Epithelial cell of proximal tubule (primary cell): ENCODE data around the gene COL7A1. TPM values are rescaled to one million over a fixed set of nuclear protein-coding genes. Genes with fewer than 3 reads are reported as not detected.

Source experiments
- DNase-seq: peaks from one replicate; pipeline ENCODE4 v3.0.0-alpha.2; 2011; ENCODE audit warnings: low read depth
- H3K4me3 ChIP-seq: 2 replicates; pipeline ENCODE4 v1.5.1; 2011; ENCODE audit warnings: low read depth, mild to moderate bottlenecking, low read length
- CTCF ChIP-seq: conservative IDR thresholded peaks from 2 replicates; pipeline ENCODE4 v1.5.1; 2012; ENCODE audit warnings: low read depth, mild to moderate bottlenecking, low read length
- total RNA-seq: library from RNA; depleted of rRNA; stranded (reverse); fragments of >200 nt; gene quantifications from 2 replicates; pipeline ENCODE4 v1.2.3, GENCODE V29; 2015

COL7A1 gene
- total RNA-seq, 1 donor from 2014 or later = 211 TPM

- no peak for TF ChIP-seq CTCF
- no peak for DNase-seq
- H3K4me3 ChIP-seq = no peak overlapping the region
These were observed 3.1 kb downstream of the COL7A1 start for GRCh38 chr3:48591886-48592518.

DNA sequence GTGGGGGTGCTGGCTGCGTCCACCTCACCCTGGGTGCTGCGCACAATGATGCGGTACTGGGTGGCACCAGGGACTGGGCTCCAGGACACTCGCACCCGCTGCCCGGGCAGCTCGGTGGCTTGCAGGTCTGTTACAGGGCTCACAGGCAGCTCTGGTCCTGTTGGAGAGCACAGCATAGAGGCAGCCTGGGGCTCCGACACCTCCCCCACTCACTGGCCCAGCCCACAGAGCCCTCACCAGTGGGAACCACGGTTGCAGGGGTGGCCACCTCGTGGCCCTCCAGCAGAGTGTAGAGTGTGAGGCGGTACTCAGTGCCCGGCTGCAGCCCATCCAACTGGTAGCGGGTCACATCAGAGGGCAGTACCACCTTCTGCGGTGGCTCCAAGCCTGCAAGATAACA is 3.7 kb downstream of the COL7A1 start:
- no peak for DNase-seq
- TF ChIP-seq CTCF = no peak
- no peak overlapping the region for H3K4me3 ChIP-seq

DNA sequence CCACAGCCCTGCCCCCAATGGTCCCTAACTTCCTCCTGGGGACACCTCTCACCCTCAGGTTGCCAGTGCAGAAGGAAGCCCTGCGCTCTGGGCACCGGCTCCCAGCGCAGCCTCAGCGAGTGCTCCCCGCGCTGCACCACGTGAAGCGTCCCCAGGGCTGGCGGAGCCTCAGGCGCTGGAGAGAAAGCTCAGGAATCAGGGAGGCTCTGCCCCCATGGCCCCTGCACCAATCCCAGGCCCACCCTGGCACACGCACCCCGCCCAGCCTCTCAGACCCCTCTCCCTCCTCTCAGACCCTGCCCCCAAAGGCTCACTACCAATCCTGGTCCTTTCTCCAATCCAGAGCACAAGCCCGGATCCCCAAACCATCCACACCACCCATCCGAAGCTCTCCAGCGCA is 6.9 kb downstream of the COL7A1 start:
- no peak for TF ChIP-seq CTCF
- DNase-seq = no peak

DNA sequence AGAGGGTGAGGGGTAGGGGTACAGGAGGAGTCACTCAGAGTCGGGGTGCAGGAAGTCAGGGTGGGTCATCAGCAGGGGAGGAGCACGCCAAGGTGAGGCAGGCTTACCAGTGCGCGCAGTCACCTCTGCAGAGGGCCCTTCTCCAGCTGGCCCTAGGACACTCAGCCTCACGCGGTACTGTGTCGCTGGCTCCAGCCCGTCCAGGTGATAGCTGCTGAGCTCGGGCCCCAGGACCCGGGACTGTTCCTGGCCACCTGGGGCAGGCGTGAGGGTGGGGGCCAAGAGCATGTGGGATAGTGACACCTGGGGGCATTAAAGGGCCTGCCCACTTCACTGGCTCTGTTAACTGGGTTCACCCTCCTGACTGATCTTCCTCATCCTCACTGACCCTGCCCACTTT is 7.4 kb downstream of the COL7A1 start:
- DNase-seq = no peak
- no peak for TF ChIP-seq CTCF
- no peak overlapping the region for H3K4me3 ChIP-seq

More for the DNA sequence above, 6.9 kb downstream of the COL7A1 start:
- H3K4me3 ChIP-seq = no peak overlapping the region

GRCh38 chr3:48585411-48585810 is 9.7 kb downstream of the COL7A1 start:
- TF ChIP-seq CTCF = no peak
- no peak for DNase-seq

GRCh38 chr3:48584836-48585235 is 10.3 kb downstream of the COL7A1 start:
- no peak overlapping the region for H3K4me3 ChIP-seq
- no peak for TF ChIP-seq CTCF
- DNase-seq = no peak

More at GRCh38 chr3:48585411-48585810, 9.7 kb downstream of the COL7A1 start:
- H3K4me3 ChIP-seq = no peak overlapping the region
